Duodenal mucosa (tissue), 2 donors: Measurements from ENCODE around the gene EIF3D.

ENCODE experiments used
- H3K27ac ChIP-seq: one replicate; pipeline ENCODE4 v1.7.0; 2013; ENCODE audit warnings: low read depth, low read length
- H3K27me3 ChIP-seq, 2 donors: one replicate each; pipeline ENCODE4 v1.7.0; 2013; ENCODE audit warnings: low read length in 2 of 2, control low read depth in 1 of 2; ENCODE audit not compliant: insufficient read depth in 2 of 2, control insufficient read depth in 1 of 2
- H3K36me3 ChIP-seq, 2 donors: one replicate each; pipeline ENCODE4 v1.7.0; 2013; ENCODE audit warnings: low read length in 2 of 2, control low read depth in 1 of 2; ENCODE audit not compliant: insufficient read depth in 2 of 2, control insufficient read depth in 1 of 2
- H3K4me1 ChIP-seq, 2 donors: one replicate each; pipeline ENCODE4 v1.7.0; 2013; ENCODE audit warnings: low read length in 2 of 2, control low read depth in 1 of 2; ENCODE audit not compliant: insufficient read depth in 2 of 2, control insufficient read depth in 1 of 2
- H3K4me3 ChIP-seq, 2 donors: one replicate each; pipeline ENCODE4 v1.7.0; 2013; ENCODE audit warnings: low read length in 2 of 2, low read depth in 1 of 2
- H3K9ac ChIP-seq, 2 donors: one replicate each; pipeline ENCODE4 v1.7.0; 2013; ENCODE audit warnings: low read length in 2 of 2, low read depth in 1 of 2
- H3K9me3 ChIP-seq, 2 donors: one replicate each; pipeline ENCODE4 v1.7.0; 2013; ENCODE audit warnings: low read length in 2 of 2, control low read depth in 1 of 2; ENCODE audit not compliant: control insufficient read depth in 1 of 2

The EIF3D gene, protein sequence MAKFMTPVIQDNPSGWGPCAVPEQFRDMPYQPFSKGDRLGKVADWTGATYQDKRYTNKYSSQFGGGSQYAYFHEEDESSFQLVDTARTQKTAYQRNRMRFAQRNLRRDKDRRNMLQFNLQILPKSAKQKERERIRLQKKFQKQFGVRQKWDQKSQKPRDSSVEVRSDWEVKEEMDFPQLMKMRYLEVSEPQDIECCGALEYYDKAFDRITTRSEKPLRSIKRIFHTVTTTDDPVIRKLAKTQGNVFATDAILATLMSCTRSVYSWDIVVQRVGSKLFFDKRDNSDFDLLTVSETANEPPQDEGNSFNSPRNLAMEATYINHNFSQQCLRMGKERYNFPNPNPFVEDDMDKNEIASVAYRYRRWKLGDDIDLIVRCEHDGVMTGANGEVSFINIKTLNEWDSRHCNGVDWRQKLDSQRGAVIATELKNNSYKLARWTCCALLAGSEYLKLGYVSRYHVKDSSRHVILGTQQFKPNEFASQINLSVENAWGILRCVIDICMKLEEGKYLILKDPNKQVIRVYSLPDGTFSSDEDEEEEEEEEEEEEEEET

DNA sequence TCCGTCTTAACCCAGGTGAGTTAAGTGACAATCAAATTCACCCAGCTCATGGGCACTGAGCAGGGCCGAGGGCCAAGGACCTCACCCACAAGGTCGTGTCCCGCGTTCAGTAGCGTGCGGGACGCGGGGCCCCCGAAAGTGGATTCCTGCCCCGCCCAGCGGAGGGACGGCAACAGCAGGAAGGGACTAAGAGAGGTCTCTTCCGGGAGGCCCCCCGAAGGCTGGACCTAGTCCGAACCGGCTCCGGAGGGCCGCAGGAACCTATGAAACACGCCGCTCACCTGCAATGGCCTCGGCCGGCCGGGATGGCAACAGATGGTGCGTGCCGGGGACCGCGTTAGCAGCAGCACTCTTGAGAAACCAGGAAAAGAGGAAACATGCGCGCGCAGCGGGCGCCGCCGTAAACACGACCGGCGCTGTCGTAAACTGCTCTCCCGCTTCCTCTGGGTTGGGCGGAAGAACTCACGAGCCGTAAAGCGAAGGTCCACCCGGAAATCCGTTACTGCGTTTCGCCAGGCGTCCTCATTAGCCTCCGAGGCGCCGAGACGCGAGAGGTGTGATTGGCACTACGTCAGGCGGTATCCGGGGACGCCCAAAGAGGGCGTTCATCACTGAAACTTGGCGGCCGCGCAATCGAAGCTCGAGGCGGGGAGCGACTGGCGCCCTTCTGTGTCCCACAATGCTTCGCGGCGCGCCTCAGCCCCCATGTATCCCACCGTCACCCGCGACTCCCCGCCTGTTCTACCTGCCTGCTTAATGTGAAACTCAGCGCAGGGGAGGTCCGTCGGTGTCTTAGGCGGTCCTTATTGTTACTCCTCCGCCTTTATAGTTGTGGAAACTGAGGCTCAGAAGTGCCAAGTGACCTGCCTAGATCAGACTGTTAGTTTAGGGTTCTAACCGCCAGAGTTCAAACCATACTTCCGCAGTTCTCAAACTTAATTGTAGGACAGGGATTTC lies at the start of gene EIF3D:
Gene EIF3D (minus strand): TSS at position 372 of the 957 bp plus-strand sequence. CDS start 3,045 bp downstream, outside the sequence.
- H3K27me3 ChIP-seq, result no peaks in the 10 kb centered on the region
- H3K4me3 ChIP-seq, result peak within 1 kb of the TSS; percentile 86 to 87
- H3K36me3 ChIP-seq, result peaks cover 18 to 30% of the 10 kb centered on the region in 2 donors
- H3K4me1 ChIP-seq, result peaks cover 4 to 16% of the 10 kb centered on the region in 2 donors
- peak within 1 kb of the TSS; percentile 82 to 85 for H3K9ac ChIP-seq
- H3K9me3 ChIP-seq, result no peaks in the 10 kb centered on the region
- H3K27ac ChIP-seq, result peak within 1 kb of the TSS; percentile 86

DNA sequence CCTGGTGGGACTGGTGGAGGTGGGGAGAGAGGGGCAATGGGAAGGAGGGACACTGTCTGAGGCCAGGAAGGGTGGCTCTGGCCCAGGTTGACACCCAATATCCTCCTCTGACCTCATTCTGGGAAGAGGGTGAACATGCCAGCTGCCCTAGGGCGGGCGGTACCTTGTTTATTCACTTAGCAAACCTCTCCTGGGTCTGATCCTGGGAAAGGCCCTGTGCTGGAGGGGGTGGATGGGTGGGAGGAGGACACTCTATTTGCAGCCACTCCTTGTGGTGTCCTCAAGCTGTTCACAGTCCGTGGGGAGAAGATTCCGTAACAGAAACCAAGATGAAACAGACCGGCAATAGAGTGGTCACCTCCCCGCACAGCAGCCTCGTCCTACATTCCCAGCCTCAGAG lies 49.7 kb upstream of the EIF3D start:
- Histone ChIP-seq H3K27ac (no peak overlapping the region), H3K27me3 (no peaks in the 10 kb centered on the region), H3K9me3 (no peaks in the 10 kb centered on the region), H3K4me3 (no peak overlapping the region), H3K4me1 (no peaks in the 10 kb centered on the region), H3K36me3 (no peaks in the 10 kb centered on the region), H3K9ac (no peak overlapping the region)

DNA sequence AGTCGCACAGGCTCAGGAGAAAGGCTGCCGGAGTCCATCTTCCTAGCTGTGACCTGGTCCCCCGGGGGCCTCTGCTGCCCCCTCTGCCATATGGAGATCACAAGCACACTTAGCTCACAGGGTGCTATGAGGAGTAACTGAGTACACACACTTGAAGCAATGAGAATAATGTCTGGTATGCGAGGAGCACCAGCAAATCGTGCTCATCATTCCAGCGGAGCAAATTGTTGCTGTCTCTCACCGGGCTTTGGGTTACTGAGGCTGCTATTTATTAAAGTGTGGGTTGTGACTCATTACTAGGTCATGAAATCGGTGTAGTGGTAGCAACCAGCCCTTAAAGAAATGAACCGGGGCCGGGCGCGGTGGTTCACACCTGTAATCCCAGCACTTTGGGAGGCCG lies 48.1 kb upstream of the EIF3D start:
- Histone ChIP-seq H3K36me3 (no peaks in the 10 kb centered on the region), H3K9ac (no peak overlapping the region), H3K27ac (no peak overlapping the region), H3K9me3 (no peaks in the 10 kb centered on the region), H3K27me3 (no peaks in the 10 kb centered on the region), H3K4me1 (no peaks in the 10 kb centered on the region), H3K4me3 (no peak overlapping the region)

DNA sequence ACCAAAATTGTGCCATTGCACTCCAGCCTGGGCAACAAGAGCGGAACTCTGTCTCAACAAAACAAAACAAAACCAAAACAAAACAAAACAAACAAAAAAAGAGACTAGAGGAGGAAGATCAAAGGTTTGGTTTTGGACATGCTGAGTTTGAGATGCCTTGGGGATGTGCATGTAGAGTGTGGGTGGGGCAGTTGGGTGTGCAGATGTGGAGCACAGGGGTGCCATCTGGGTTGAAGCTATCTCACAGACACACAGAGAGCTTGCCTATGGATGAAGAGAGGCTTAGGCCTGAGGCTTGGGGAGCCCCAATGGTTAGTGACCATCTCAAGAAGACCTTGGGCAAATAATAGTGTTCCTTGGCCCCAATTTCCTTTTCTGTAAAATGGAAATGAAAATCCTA lies 45.8 kb upstream of the EIF3D start:
- no peaks in the 10 kb centered on the region for H3K36me3 ChIP-seq
- H3K4me3 ChIP-seq, result no peak overlapping the region
- H3K4me1 ChIP-seq, result no peaks in the 10 kb centered on the region
- H3K9me3 ChIP-seq, result no peaks in the 10 kb centered on the region
- no peak overlapping the region for H3K27ac ChIP-seq
- H3K27me3 ChIP-seq, result peaks cover 0 to 3% of the 10 kb centered on the region in 2 donors
- no peak overlapping the region for H3K9ac ChIP-seq

DNA sequence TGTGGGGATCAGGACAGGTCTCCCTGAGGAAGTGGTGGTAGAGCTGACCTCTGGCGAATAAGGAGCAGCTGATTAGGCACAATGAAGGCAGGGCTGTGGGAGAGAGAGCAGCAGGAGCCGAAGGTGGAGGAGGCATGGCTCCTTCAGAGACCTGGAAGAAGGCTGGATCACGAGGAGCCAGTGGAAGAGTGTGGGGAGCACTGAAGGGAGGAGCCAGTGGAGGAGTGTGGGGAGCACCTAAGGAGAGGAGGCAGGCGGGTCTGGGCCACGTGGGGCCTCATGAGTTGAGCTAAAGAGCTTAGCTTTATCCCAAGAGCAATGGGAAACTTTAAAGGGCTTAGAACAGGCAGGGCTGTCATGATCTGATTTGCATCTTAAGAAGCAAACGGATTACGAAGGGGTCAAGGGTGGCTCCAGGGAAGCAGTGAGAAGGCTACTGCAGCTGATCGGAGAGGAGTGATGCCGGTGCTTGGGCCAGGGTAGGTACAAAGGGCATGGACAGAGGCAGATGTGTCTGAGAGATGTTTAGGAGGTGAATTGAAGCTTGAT lies 44.9 kb upstream of the EIF3D start:
- no peak overlapping the region for H3K4me3 ChIP-seq
- no peak overlapping the region for H3K9ac ChIP-seq
- H3K27me3 ChIP-seq, result peaks cover 0 to 3% of the 10 kb centered on the region in 2 donors
- no peaks in the 10 kb centered on the region for H3K4me1 ChIP-seq
- H3K36me3 ChIP-seq, result no peaks in the 10 kb centered on the region
- no peaks in the 10 kb centered on the region for H3K9me3 ChIP-seq
- H3K27ac ChIP-seq, result no peak overlapping the region

DNA sequence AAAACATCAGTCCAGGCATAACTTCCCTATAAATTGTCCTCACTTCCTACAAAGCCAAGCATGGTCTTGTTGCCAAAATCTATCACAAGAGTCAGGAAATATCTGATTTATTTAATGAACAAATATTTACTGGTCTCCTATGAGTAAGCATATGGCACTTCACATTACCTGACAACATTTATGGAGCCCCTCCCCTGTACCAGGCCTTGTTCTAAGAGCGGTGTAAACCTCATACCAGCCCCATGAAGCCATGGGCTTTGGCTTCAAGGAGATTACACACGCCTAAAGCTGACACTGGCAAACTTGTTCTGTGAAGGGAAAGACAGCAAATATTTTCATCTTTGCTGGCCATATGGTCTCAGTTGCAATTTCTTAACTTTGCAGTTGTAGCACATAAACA lies 43.0 kb upstream of the EIF3D start:
- H3K9ac ChIP-seq, result no peak overlapping the region
- H3K9me3 ChIP-seq, result no peaks in the 10 kb centered on the region
- H3K27me3 ChIP-seq, result peaks cover 0 to 3% of the 10 kb centered on the region in 2 donors
- H3K36me3 ChIP-seq, result no peaks in the 10 kb centered on the region
- no peaks in the 10 kb centered on the region for H3K4me1 ChIP-seq
- H3K4me3 ChIP-seq, result no peak overlapping the region
- H3K27ac ChIP-seq, result no peak overlapping the region

DNA sequence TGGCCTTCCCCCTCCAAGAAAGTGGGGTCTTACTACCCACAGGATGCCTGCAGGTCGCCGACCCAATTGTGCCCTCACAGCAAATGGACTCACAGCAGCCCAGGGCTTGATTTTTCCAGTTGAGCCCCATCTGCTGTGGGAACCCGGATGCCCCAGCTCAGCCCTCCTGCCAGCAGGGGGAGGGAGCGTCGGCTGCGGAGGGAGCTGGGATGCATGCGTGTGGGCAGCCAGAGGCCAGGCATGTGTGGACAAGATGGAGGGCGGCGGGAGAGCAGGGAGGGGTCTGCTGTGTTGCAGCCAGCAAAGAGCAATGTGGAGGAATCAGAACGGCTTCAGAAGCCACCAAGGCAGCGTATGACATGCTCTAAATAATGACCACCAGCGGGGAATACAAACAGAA lies 41.0 kb upstream of the EIF3D start:
- Histone ChIP-seq H3K9me3 (no peaks in the 10 kb centered on the region), H3K4me1 (no peaks in the 10 kb centered on the region), H3K27me3 (peaks cover 3 to 5% of the 10 kb centered on the region in 2 donors), H3K4me3 (no peak overlapping the region), H3K27ac (no peak overlapping the region), H3K36me3 (no peaks in the 10 kb centered on the region), H3K9ac (no peak overlapping the region)

DNA sequence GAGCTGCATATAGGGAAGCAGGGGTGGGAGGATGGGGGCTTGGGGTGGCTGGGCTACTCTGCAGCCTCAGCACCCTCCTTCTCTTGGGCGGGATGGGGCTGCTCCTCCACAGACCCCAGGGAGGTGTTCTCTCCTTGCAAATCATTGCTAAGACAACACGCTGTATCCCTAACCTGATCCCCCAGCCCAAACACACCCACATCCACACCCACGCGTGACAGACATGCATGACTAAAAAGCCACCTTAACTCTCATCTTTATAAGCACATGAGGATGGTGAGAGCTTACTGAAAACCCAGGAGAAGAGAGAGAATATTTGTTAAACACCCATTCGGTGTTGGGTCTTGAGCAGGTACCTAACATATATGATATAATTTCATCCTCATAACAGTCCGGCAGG lies 39.9 kb upstream of the EIF3D start:
- H3K27ac ChIP-seq, result no peak overlapping the region
- H3K36me3 ChIP-seq, result no peaks in the 10 kb centered on the region
- H3K9ac ChIP-seq, result no peak overlapping the region
- H3K4me1 ChIP-seq, result no peaks in the 10 kb centered on the region
- H3K27me3 ChIP-seq, result peaks cover 7 to 10% of the 10 kb centered on the region in 2 donors
- H3K4me3 ChIP-seq, result no peak overlapping the region
- no peaks in the 10 kb centered on the region for H3K9me3 ChIP-seq

DNA sequence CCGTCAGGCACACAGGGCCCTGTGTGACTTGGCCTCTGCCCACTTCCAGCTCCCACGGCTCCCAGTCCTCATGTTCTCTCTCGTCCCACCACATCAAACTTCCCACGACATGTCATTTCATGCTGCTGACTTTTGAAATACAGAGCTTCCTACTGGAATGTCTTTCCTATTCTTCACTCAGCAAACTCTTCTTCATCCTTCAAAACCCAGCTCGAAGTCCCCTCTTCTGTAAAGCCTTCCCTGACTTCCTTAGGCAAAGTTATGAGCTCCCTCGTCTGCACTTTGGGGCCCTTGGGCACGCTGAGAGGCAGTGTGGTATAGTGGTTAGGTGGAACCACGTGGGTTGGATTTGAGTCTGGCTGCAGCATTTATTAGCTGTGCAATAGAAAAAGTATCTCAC lies 37.8 kb upstream of the EIF3D start:
- H3K36me3 ChIP-seq, result no peaks in the 10 kb centered on the region
- H3K9ac ChIP-seq, result no peak overlapping the region
- H3K27ac ChIP-seq, result no peak overlapping the region
- H3K9me3 ChIP-seq, result no peaks in the 10 kb centered on the region
- H3K27me3 ChIP-seq, result peaks cover 10 to 11% of the 10 kb centered on the region in 2 donors
- H3K4me3 ChIP-seq, result no peak overlapping the region
- no peaks in the 10 kb centered on the region for H3K4me1 ChIP-seq
